GM21717 (cell line): ENCODE measurements around the gene KRTAP19-2.
"Not testable (repeated sequence)": the region's sequence is repeated elsewhere in the genome, so short reads cannot be mapped to it uniquely, and the experiment has no call there.

Experiments
- ATAC-seq: cut with Tn5 transposase; IDR thresholded peaks from one replicate; pipeline ENCODE4 v1.9.1; 2021; ENCODE audit warnings: mild to moderate bottlenecking, moderate library complexity; ENCODE audit not compliant: unreplicated experiment

Gene KRTAP19-2

GRCh38 chr21:30487336-30487735 lies at the start of gene KRTAP19-2:
KRTAP19-2 (minus strand) TSS chr21:30487436; CDS start chr21:30487348, 88 bp downstream.
- ATAC-seq, result no peak

DNA sequence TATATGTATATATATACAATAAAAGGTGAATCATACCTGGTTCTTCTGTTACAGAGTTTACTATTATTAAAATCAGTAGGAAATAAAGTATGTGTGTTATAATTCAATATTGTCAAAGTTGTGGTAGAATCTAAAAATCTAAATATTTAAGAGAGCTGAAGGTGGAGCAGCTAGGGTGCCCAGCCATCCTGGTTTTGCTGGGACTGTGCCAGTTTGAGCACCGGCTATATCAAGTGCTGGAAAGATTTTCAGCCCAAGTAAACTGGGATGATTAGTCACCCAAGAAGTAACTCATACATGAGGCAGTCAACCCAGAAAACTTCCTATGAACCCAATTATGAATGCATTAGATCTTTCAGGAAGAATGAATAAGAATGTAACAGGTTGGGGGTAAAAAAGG lies 31.6 kb upstream of the KRTAP19-2 start:
- ATAC-seq, result no peak

- ATAC-seq, result no peak
Measured at GRCh38 chr21:30515681-30516080, 28.4 kb upstream of the KRTAP19-2 start.

- ATAC-seq, result not testable (repeated sequence)
Measured at GRCh38 chr21:30505621-30506205, 18.5 kb upstream of the KRTAP19-2 start.

DNA sequence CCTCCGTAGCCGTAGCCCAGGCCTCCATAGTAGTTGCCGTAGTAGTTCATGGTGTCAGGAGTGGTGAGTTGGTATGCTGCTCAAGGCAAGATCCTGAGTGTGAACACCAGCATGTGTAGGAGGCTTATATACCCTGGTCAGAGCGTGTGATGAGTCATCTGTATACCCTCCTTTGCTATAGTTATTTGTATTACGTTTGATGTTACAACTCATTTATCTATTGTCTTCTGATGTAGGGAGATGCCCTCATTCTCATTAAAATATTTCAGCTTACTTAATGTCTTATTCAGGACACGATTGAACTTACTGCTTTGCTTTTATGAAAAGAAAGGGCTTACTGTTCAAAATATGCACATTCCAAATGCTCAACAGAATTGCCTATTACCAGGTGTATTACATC lies 14.8 kb upstream of the KRTAP19-2 start, which contains the start of gene KRTAP19-5:
KRTAP19-5 (minus strand) TSS at position 101 of the 400 bp plus-strand sequence; CDS start at position 50, 51 bp downstream.
- no peak for ATAC-seq

- ATAC-seq, result no peak
Measured at GRCh38 chr21:30497065-30497464, 9.8 kb upstream of the KRTAP19-2 start, which contains the start of gene KRTAP19-4. KRTAP19-4 (minus strand) TSS chr21:30497165; CDS start chr21:30497110, 55 bp downstream.

- ATAC-seq, result no peak
Measured at GRCh38 chr21:30491963-30492428, 4.8 kb upstream of the KRTAP19-2 start, which contains the start of gene KRTAP19-3. KRTAP19-3 (minus strand) TSS chr21:30492013; CDS start chr21:30491957, 56 bp downstream.

GRCh38 chr21:30486180-30486579 lies 1.1 kb downstream of the KRTAP19-2 start:
- no peak for ATAC-seq

GRCh38 chr21:30482130-30482529 lies 5.1 kb downstream of the KRTAP19-2 start:
- ATAC-seq, result no peak

- ATAC-seq, result no peak
Measured at GRCh38 chr21:30480145-30480544, 7.1 kb downstream of the KRTAP19-2 start, which contains the start of gene KRTAP19-1. KRTAP19-1 (minus strand) TSS chr21:30480367; CDS start chr21:30480317, 50 bp downstream.

GRCh38 chr21:30479259-30479658 lies 8.0 kb downstream of the KRTAP19-2 start:
- ATAC-seq, result no peak

DNA sequence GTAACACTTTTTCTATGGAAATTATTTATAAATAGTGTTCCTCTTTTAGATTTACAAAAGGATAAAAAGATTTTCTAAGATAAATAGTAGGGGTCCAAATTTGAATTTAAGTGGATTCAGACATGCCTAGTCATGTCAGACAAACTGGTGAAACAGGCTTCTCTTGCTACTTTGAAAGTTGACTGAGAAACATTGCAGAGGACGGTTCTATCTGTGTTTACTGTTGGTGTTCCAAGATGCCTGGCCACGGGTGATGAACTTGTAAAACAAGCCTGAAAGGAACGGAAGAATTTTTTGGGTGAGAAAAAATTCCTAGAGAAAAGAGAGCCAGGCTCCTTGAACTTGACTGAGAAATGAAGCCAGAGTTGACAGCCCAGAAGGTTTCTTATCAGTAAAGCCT lies 9.2 kb downstream of the KRTAP19-2 start:
- no peak for ATAC-seq

- no peak for ATAC-seq
Measured at GRCh38 chr21:30468900-30469714, 18.1 kb downstream of the KRTAP19-2 start.

GRCh38 chr21:30463713-30464112 lies 23.5 kb downstream of the KRTAP19-2 start:
- no peak for ATAC-seq

GRCh38 chr21:30448514-30448913 lies 38.7 kb downstream of the KRTAP19-2 start:
- no peak for ATAC-seq

GRCh38 chr21:30447056-30447455 lies 40.2 kb downstream of the KRTAP19-2 start:
- ATAC-seq, result no peak

GRCh38 chr21:30444204-30444603 lies 43.0 kb downstream of the KRTAP19-2 start:
- no peak for ATAC-seq

GRCh38 chr21:30443226-30443625 lies 44.0 kb downstream of the KRTAP19-2 start:
- ATAC-seq, result no peak

GRCh38 chr21:30439975-30440374 lies 47.3 kb downstream of the KRTAP19-2 start, which contains the start of gene KRTAP15-1:
KRTAP15-1 (plus strand) TSS chr21:30440275; CDS start chr21:30440328, 53 bp downstream.
- ATAC-seq, result no peak
